ENCODE data around the gene FHOD3. TPM values are rescaled to one million over a fixed set of nuclear protein-coding genes. Genes with fewer than 3 reads are reported as not detected.

The FHOD3 gene
- total and polyA plus RNA-seq, 2 of the 13 experiments (the other 11 are each of a cell fraction or from before 2014, with no cell fraction given): 0.07 TPM; not detected in 1

- DNase-seq (ENCODE audit: low spot score) (no peak), FAIRE-seq (no peak), ATAC-seq (no peak)
- no peaks in the 10 kb centered on the region for H3K36me3 ChIP-seq (replicated peaks in 1 of 2; ENCODE audit: control insufficient read depth in 1 of 2, insufficient read depth in 2 of 2, low read length in 2 of 2)
- in situ Hi-C loops (cut with HindIII; ENCODE audit: extremely low pct_ligation_motif_present, low pct_unique_long_range_greater_than_20kb): no loop called here
- H3K4me1 ChIP-seq (ENCODE audit: insufficient read depth, low read length): peaks cover 31% of the 10 kb centered on the region
- intact Hi-C loops (cut with micrococcal nuclease; ENCODE audit: unreplicated experiment): no loop called here
- H3K27ac ChIP-seq (ENCODE audit: extremely low read length, insufficient read depth, low read length): no peak overlapping the region
- H3K9me3 ChIP-seq (ENCODE audit: low read length): no peaks in the 10 kb centered on the region
- TF ChIP-seq ZC3H13 (CRISPR knock-in tag; IDR thresholded peaks at IDR 0.05) (no peak), MAFK (conservative IDR thresholded peaks at IDR 0.05 in 1 of 2, IDR thresholded peaks at IDR 0.05 in 1 of 2; ENCODE audit: low read length in 2 of 2) (peak; percentile 86 to 89), MAFF (IDR thresholded peaks at IDR 0.05; ENCODE audit: low read depth, low read length) (peak; percentile 82)
- H3K4me3 ChIP-seq (replicated peaks in 1 of 3; ENCODE audit: insufficient read depth in 1 of 3, low read depth in 2 of 3, low read length in 3 of 3): no peak overlapping the region
- no peak overlapping the region for H3K4me2 ChIP-seq (ENCODE audit: low read depth, low read length)
- CTCF ChIA-PET (ENCODE audit: low intra/inter-chr PET ratio, low total read pairs): no interaction called here
- no peaks in the 10 kb centered on the region for H4K20me1 ChIP-seq (ENCODE audit: insufficient read depth, low read length)
- no peak overlapping the region for H3K9ac ChIP-seq (ENCODE audit: insufficient read depth, low read depth, low read length)
- no peaks in the 10 kb centered on the region for H3K27me3 ChIP-seq (ENCODE audit: control insufficient read depth in 1 of 2, insufficient read depth in 2 of 2, low read length in 2 of 2)
- WGBS (ENCODE audit: low lambda C conversion rate): 3% methylated on average over 3 of the region's 3 CpGs
- no TSS peak for BruUV-seq (replicated peaks)
- no peaks in the 10 kb centered on the region for H3K79me2 ChIP-seq (ENCODE audit: insufficient read depth, low read length)
- POLR2A ChIA-PET: no interaction called here
- no peak overlapping the region for H2AFZ ChIP-seq (ENCODE audit: low read length)
These were observed 162.3 kb downstream of the FHOD3 start for GRCh38 chr18:36459786-36460185.

- H3K9ac ChIP-seq (ENCODE audit: insufficient read depth, low read depth, low read length): no peak overlapping the region
- BruUV-seq (replicated peaks): no TSS peak
- no peaks in the 10 kb centered on the region for H3K79me2 ChIP-seq (ENCODE audit: insufficient read depth, low read length)
- FAIRE-seq (no peak), DNase-seq (ENCODE audit: low spot score) (no peak), ATAC-seq (no peak)
- no peak overlapping the region for H3K4me3 ChIP-seq (replicated peaks in 1 of 3; ENCODE audit: insufficient read depth in 1 of 3, low read depth in 2 of 3, low read length in 3 of 3)
- ChIA-PET POLR2A (no interaction called here), CTCF (ENCODE audit: low intra/inter-chr PET ratio, low total read pairs) (no interaction called here)
- no peak overlapping the region for H2AFZ ChIP-seq (ENCODE audit: low read length)
- no peak overlapping the region for H3K27ac ChIP-seq (ENCODE audit: extremely low read length, insufficient read depth, low read length)
- H4K20me1 ChIP-seq (ENCODE audit: insufficient read depth, low read length): no peaks in the 10 kb centered on the region
- WGBS (ENCODE audit: low lambda C conversion rate): 0% methylated on average over 2 of the region's 2 CpGs
- in situ Hi-C loops (cut with HindIII; ENCODE audit: extremely low pct_ligation_motif_present, low pct_unique_long_range_greater_than_20kb) (no loop called here), intact Hi-C loops (cut with micrococcal nuclease; ENCODE audit: unreplicated experiment) (no loop called here)
- no peaks in the 10 kb centered on the region for H3K9me3 ChIP-seq (ENCODE audit: low read length)
- H3K4me2 ChIP-seq (ENCODE audit: low read depth, low read length): no peak overlapping the region
- no peaks in the 10 kb centered on the region for H3K36me3 ChIP-seq (replicated peaks in 1 of 2; ENCODE audit: control insufficient read depth in 1 of 2, insufficient read depth in 2 of 2, low read length in 2 of 2)
- no peaks in the 10 kb centered on the region for H3K27me3 ChIP-seq (ENCODE audit: control insufficient read depth in 1 of 2, insufficient read depth in 2 of 2, low read length in 2 of 2)
- H3K4me1 ChIP-seq (ENCODE audit: insufficient read depth, low read length): peaks cover 27% of the 10 kb centered on the region
- TF ChIP-seq GABPA (IDR thresholded peaks at IDR 0.05; ENCODE audit: low read depth, low read length): no peak
- no peak for TF ChIP-seq GABPA (CRISPR knock-in tag; IDR thresholded peaks at IDR 0.05; ENCODE audit: low read depth)
- TF ChIP-seq ZBTB14 (CRISPR knock-in tag; IDR thresholded peaks at IDR 0.05): no peak
- TF ChIP-seq ZBTB1 (CRISPR knock-in tag; IDR thresholded peaks at IDR 0.05; ENCODE audit: borderline replicate concordance): no peak
- no peak for TF ChIP-seq ZNF674 (CRISPR knock-in tag; IDR thresholded peaks at IDR 0.05; ENCODE audit: low read depth)
- no peak for TF ChIP-seq FUBP1 (CRISPR knock-in tag; IDR thresholded peaks at IDR 0.05; ENCODE audit: borderline replicate concordance)
- TF ChIP-seq ZNF770 (CRISPR knock-in tag; IDR thresholded peaks at IDR 0.05): no peak
These were observed 162.9 kb downstream of the FHOD3 start for GRCh38 chr18:36460324-36460850.

Data from HepG2 (cell line).